GM19351 (cell line): Measurements from ENCODE around the gene ANK3.

Experiments
- ATAC-seq: cut with Tn5 transposase; IDR thresholded peaks from one replicate; pipeline ENCODE4 v1.9.1; 2021; ENCODE audit warnings: mild to moderate bottlenecking, moderate library complexity; ENCODE audit not compliant: unreplicated experiment

The ANK3 gene

GRCh38 chr10:60237977-60238758, 151.5 kb downstream of the ANK3 start:
- peak; percentile 50 for ATAC-seq

GRCh38 chr10:60236869-60237524, 152.7 kb downstream of the ANK3 start:
- ATAC-seq, result peak; percentile 93

GRCh38 chr10:60235001-60235400, 154.7 kb downstream of the ANK3 start:
- no peak for ATAC-seq

- ATAC-seq, result no peak
These were observed 155.1 kb downstream of the ANK3 start for GRCh38 chr10:60234551-60234950.

GRCh38 chr10:60230892-60231291, 158.8 kb downstream of the ANK3 start:
- no peak for ATAC-seq

GRCh38 chr10:60224066-60224705, 165.5 kb downstream of the ANK3 start:
- ATAC-seq, result no peak

- ATAC-seq, result no peak
These were observed 167.6 kb downstream of the ANK3 start for GRCh38 chr10:60222047-60222446.

GRCh38 chr10:60212195-60212594, 177.5 kb downstream of the ANK3 start:
- ATAC-seq, result no peak

- no peak for ATAC-seq
These were observed 179.7 kb downstream of the ANK3 start for GRCh38 chr10:60209874-60210570.

- peak; percentile 70 for ATAC-seq
These were observed 180.9 kb downstream of the ANK3 start for GRCh38 chr10:60208676-60209269.

GRCh38 chr10:60207894-60208293, 181.8 kb downstream of the ANK3 start:
- no peak for ATAC-seq

- ATAC-seq, result no peak
These were observed 182.9 kb downstream of the ANK3 start for GRCh38 chr10:60206735-60207134.

GRCh38 chr10:60205741-60206140, 183.9 kb downstream of the ANK3 start:
- no peak for ATAC-seq

- no peak for ATAC-seq
These were observed 185.6 kb downstream of the ANK3 start for GRCh38 chr10:60203993-60204618.

- ATAC-seq, result no peak
These were observed 189.0 kb downstream of the ANK3 start for GRCh38 chr10:60200682-60201053.

- ATAC-seq, result no peak
These were observed 189.5 kb downstream of the ANK3 start for GRCh38 chr10:60200012-60200681.

- ATAC-seq, result no peak
These were observed 192.5 kb downstream of the ANK3 start for GRCh38 chr10:60197206-60197605.

- no peak for ATAC-seq
These were observed 195.3 kb downstream of the ANK3 start for GRCh38 chr10:60194421-60194820.

GRCh38 chr10:60192946-60193345, 196.7 kb downstream of the ANK3 start:
- no peak for ATAC-seq

- no peak for ATAC-seq
These were observed 199.7 kb downstream of the ANK3 start for GRCh38 chr10:60189861-60190475.
